Measurements from ENCODE around the gene SLC5A10. TPM values are rescaled to one million over a fixed set of nuclear protein-coding genes. Genes with fewer than 3 reads are reported as not detected.
A peak's percentile ranks its signal among the peaks of the same experiment; 100 is the strongest.
"Not testable (repeated sequence)": the region's sequence is repeated elsewhere in the genome, so short reads cannot be mapped to it uniquely, and the experiment has no call there.

The SLC5A10 gene
- total RNA-seq, 2 experiments from 2014 or later = not detected

DNA sequence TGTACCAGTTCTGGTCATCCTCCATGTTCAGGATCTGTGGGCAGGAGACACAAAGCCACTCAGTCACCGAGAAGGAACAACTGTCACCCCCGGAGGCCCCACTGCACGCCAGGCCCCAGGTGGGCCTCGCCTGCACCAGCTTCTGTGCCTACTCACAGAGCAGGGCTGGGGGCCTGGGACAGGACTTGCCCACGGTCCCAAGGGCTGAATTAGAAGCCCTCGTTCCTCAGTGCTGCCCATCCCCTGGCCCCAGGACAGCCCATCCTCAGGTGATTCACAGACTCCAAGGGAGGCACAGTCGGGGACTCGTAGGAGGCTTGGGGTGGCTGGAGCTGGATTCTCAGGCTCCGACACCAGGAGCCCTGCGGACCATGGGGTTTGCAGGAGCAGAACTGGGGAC lies 89.9 kb downstream of the SLC5A10 start:
- intact Hi-C loops (cut with DNase I, micrococcal nuclease); H3K4me3 Mint-ChIP-seq; DNase-seq; POLR2A ChIA-PET; H3K9me3 Mint-ChIP-seq; H3K4me3 ChIP-seq (ENCODE audit: low read length); H3K4me1 Mint-ChIP-seq (ENCODE audit: low read depth); ATAC-seq (ENCODE audit: poor library complexity); H3K9me3 ChIP-seq (ENCODE audit: control insufficient read depth in 1 of 2, insufficient read depth in 1 of 2, low read length in 2 of 2); H3K36me3 ChIP-seq (ENCODE audit: insufficient read depth, low read length); H3K27me3 ChIP-seq (ENCODE audit: control insufficient read depth in 1 of 2, insufficient read depth in 2 of 2, low read length in 2 of 2); H3K27ac ChIP-seq (ENCODE audit: low read depth in 1 of 2, low read length in 2 of 2); H3K36me3 Mint-ChIP-seq (ENCODE audit: low read depth); H3K27ac Mint-ChIP-seq; H3K4me1 ChIP-seq (ENCODE audit: insufficient read depth, low read length); H3K27me3 Mint-ChIP-seq; CTCF ChIA-PET: not testable (repeated sequence)

- H3K4me1 ChIP-seq (ENCODE audit: insufficient read depth, low read length); H3K27me3 ChIP-seq (ENCODE audit: control insufficient read depth in 1 of 2, insufficient read depth in 2 of 2, low read length in 2 of 2); H3K9me3 Mint-ChIP-seq; H3K36me3 ChIP-seq (ENCODE audit: insufficient read depth, low read length); H3K27ac ChIP-seq (ENCODE audit: low read depth in 1 of 2, low read length in 2 of 2); H3K4me3 Mint-ChIP-seq; H3K27ac Mint-ChIP-seq; CTCF ChIA-PET; ATAC-seq (ENCODE audit: poor library complexity); H3K36me3 Mint-ChIP-seq (ENCODE audit: low read depth); intact Hi-C loops (cut with DNase I, micrococcal nuclease); H3K9me3 ChIP-seq (ENCODE audit: control insufficient read depth in 1 of 2, insufficient read depth in 1 of 2, low read length in 2 of 2); H3K4me1 Mint-ChIP-seq (ENCODE audit: low read depth); DNase-seq; POLR2A ChIA-PET; H3K27me3 Mint-ChIP-seq; H3K4me3 ChIP-seq (ENCODE audit: low read length): not testable (repeated sequence)
Observed at GRCh38 chr17:19042369-19042768, 90.4 kb downstream of the SLC5A10 start.

DNA sequence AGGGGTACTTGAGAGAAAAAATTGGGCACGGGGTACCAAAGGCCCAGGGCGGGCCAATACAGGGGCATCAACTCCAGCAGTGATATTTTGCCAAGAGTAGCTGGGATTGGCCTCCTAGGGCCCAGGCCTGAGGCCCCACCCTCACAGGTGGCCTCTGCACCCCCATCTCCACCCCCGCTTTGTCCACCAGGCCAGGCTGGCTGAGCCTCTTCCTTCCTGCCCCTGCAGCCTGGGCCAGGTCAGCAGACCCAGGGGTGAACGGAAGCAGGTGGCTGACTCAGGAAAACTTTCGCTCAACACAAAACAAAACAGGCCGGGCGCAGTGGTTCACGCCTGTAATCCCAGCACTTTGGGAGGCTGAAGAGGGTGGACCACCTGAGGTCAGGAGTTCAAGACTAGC lies 91.1 kb downstream of the SLC5A10 start:
- POLR2A ChIA-PET; H3K27ac ChIP-seq (ENCODE audit: low read depth in 1 of 2, low read length in 2 of 2); ATAC-seq (ENCODE audit: poor library complexity); H3K4me1 ChIP-seq (ENCODE audit: insufficient read depth, low read length); intact Hi-C loops (cut with DNase I, micrococcal nuclease); H3K27me3 Mint-ChIP-seq; H3K4me3 ChIP-seq (ENCODE audit: low read length); DNase-seq; H3K4me3 Mint-ChIP-seq; H3K4me1 Mint-ChIP-seq (ENCODE audit: low read depth); H3K27ac Mint-ChIP-seq; H3K27me3 ChIP-seq (ENCODE audit: control insufficient read depth in 1 of 2, insufficient read depth in 2 of 2, low read length in 2 of 2); H3K36me3 Mint-ChIP-seq (ENCODE audit: low read depth); CTCF ChIA-PET; H3K36me3 ChIP-seq (ENCODE audit: insufficient read depth, low read length); H3K9me3 ChIP-seq (ENCODE audit: control insufficient read depth in 1 of 2, insufficient read depth in 1 of 2, low read length in 2 of 2); H3K9me3 Mint-ChIP-seq: not testable (repeated sequence)

- DNase-seq; H3K27ac ChIP-seq (ENCODE audit: low read depth in 1 of 2, low read length in 2 of 2); POLR2A ChIA-PET; H3K9me3 Mint-ChIP-seq; H3K27me3 Mint-ChIP-seq; H3K9me3 ChIP-seq (ENCODE audit: control insufficient read depth in 1 of 2, insufficient read depth in 1 of 2, low read length in 2 of 2); H3K36me3 Mint-ChIP-seq (ENCODE audit: low read depth); CTCF ChIA-PET; H3K4me3 Mint-ChIP-seq; H3K4me3 ChIP-seq (ENCODE audit: low read length); H3K4me1 Mint-ChIP-seq (ENCODE audit: low read depth); ATAC-seq (ENCODE audit: poor library complexity); H3K27ac Mint-ChIP-seq; H3K27me3 ChIP-seq (ENCODE audit: control insufficient read depth in 1 of 2, insufficient read depth in 2 of 2, low read length in 2 of 2); intact Hi-C loops (cut with DNase I, micrococcal nuclease); H3K4me1 ChIP-seq (ENCODE audit: insufficient read depth, low read length); H3K36me3 ChIP-seq (ENCODE audit: insufficient read depth, low read length): not testable (repeated sequence)
Observed at GRCh38 chr17:19044643-19045042, 92.7 kb downstream of the SLC5A10 start.

- CTCF ChIA-PET; DNase-seq; intact Hi-C loops (cut with DNase I, micrococcal nuclease); H3K27ac ChIP-seq (ENCODE audit: low read depth in 1 of 2, low read length in 2 of 2); H3K4me1 Mint-ChIP-seq (ENCODE audit: low read depth); H3K27ac Mint-ChIP-seq; H3K9me3 ChIP-seq (ENCODE audit: control insufficient read depth in 1 of 2, insufficient read depth in 1 of 2, low read length in 2 of 2); H3K9me3 Mint-ChIP-seq; H3K27me3 Mint-ChIP-seq; H3K4me3 Mint-ChIP-seq; H3K36me3 ChIP-seq (ENCODE audit: insufficient read depth, low read length); H3K27me3 ChIP-seq (ENCODE audit: control insufficient read depth in 1 of 2, insufficient read depth in 2 of 2, low read length in 2 of 2); H3K4me1 ChIP-seq (ENCODE audit: insufficient read depth, low read length); H3K36me3 Mint-ChIP-seq (ENCODE audit: low read depth); POLR2A ChIA-PET: not testable (repeated sequence)
- H3K4me3 ChIP-seq (ENCODE audit: low read length) = peak within 1 kb of the TSS; percentile 32
- peak; percentile 92 for ATAC-seq (ENCODE audit: poor library complexity)
Observed at GRCh38 chr17:19046782-19047375, 94.9 kb downstream of the SLC5A10 start, which contains the start of gene GRAP. Gene GRAP (minus strand): TSS chr17:19046957. CDS start chr17:19046926, 31 bp downstream.

- DNase-seq = not testable (repeated sequence)
Observed at GRCh38 chr17:19047510-19047909, 95.5 kb downstream of the SLC5A10 start.

DNA sequence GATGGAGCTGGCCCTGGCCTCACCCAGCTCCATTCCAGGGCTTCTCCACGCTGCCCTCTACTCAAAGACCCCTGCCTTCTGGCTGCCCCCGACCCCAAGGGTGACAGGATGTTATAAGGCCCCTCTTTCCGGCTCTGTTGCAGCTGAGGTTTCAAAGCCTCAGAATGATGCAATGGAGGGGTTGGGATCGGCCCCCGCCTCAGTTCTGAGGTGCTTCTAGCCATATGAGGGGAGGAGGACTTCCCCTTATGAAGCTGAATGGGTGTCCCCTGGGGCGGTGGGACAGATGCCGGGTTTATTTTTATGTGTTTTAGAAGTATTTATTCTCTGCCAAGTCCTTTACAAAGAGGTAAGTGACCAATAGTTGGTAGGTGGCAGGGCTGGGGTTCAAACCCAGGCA lies 96.9 kb downstream of the SLC5A10 start:
- intact Hi-C loops (cut with DNase I, micrococcal nuclease); H3K27ac ChIP-seq (ENCODE audit: low read depth in 1 of 2, low read length in 2 of 2); H3K27ac Mint-ChIP-seq; H3K4me1 Mint-ChIP-seq (ENCODE audit: low read depth); H3K4me3 ChIP-seq (ENCODE audit: low read length); H3K36me3 Mint-ChIP-seq (ENCODE audit: low read depth); ATAC-seq (ENCODE audit: poor library complexity); CTCF ChIA-PET; H3K9me3 Mint-ChIP-seq; H3K4me1 ChIP-seq (ENCODE audit: insufficient read depth, low read length); H3K9me3 ChIP-seq (ENCODE audit: control insufficient read depth in 1 of 2, insufficient read depth in 1 of 2, low read length in 2 of 2); POLR2A ChIA-PET; H3K27me3 Mint-ChIP-seq; DNase-seq; H3K4me3 Mint-ChIP-seq; H3K36me3 ChIP-seq (ENCODE audit: insufficient read depth, low read length); H3K27me3 ChIP-seq (ENCODE audit: control insufficient read depth in 1 of 2, insufficient read depth in 2 of 2, low read length in 2 of 2): not testable (repeated sequence)

More at GRCh38 chr17:19047510-19047909, 95.5 kb downstream of the SLC5A10 start:
- H3K4me3 ChIP-seq (ENCODE audit: low read length); H3K4me1 ChIP-seq (ENCODE audit: insufficient read depth, low read length); H3K4me1 Mint-ChIP-seq (ENCODE audit: low read depth); H3K27me3 Mint-ChIP-seq; CTCF ChIA-PET; H3K27ac ChIP-seq (ENCODE audit: low read depth in 1 of 2, low read length in 2 of 2); H3K9me3 Mint-ChIP-seq; H3K36me3 Mint-ChIP-seq (ENCODE audit: low read depth); H3K9me3 ChIP-seq (ENCODE audit: control insufficient read depth in 1 of 2, insufficient read depth in 1 of 2, low read length in 2 of 2); intact Hi-C loops (cut with DNase I, micrococcal nuclease); H3K4me3 Mint-ChIP-seq; H3K27ac Mint-ChIP-seq; ATAC-seq (ENCODE audit: poor library complexity); POLR2A ChIA-PET; H3K27me3 ChIP-seq (ENCODE audit: control insufficient read depth in 1 of 2, insufficient read depth in 2 of 2, low read length in 2 of 2); H3K36me3 ChIP-seq (ENCODE audit: insufficient read depth, low read length): not testable (repeated sequence)
